NB4 (cell line): ENCODE results near the gene MCRIP1.

Experiments used
- DNase-seq: peaks from one replicate; pipeline ENCODE4 v3.0.0; 2010; ENCODE audit warnings: low read depth
- H3K4me3 ChIP-seq: one replicate; pipeline ENCODE4 v1.5.1; 2011; ENCODE audit warnings: mild to moderate bottlenecking, low read depth, low read length, moderate library complexity
- CTCF ChIP-seq: IDR thresholded peaks from one replicate; pipeline ENCODE4 v1.5.1; 2012; ENCODE audit warnings: low read depth, low read length
- MAX ChIP-seq: IDR thresholded peaks from 2 replicates; pipeline ENCODE4 v1.6.1; 2011; ENCODE audit warnings: low read depth, low read length
- MYC ChIP-seq: IDR thresholded peaks from 2 replicates; pipeline ENCODE4 v1.6.1; 2011; ENCODE audit warnings: low read depth, low read length
- POLR2A ChIP-seq: IDR thresholded peaks from 2 replicates; pipeline ENCODE4 v1.6.1; 2011; ENCODE audit warnings: mild to moderate bottlenecking; ENCODE audit not compliant: insufficient read length; ENCODE audit errors: extremely low read depth

The MCRIP1 gene

GRCh38 chr17:81813861-81814683 lies 19.0 kb downstream of the MCRIP1 start:
- DNase-seq, result no peak
- TF ChIP-seq MYC, result no peak
- TF ChIP-seq MAX, result no peak
- TF ChIP-seq CTCF, result no peak
- TF ChIP-seq POLR2A, result no peak
- no peak overlapping the region for H3K4me3 ChIP-seq

GRCh38 chr17:81813371-81813684 lies 19.8 kb downstream of the MCRIP1 start:
- H3K4me3 ChIP-seq, result no peak overlapping the region
- no peak for DNase-seq
- no peak for TF ChIP-seq MYC
- TF ChIP-seq POLR2A, result no peak
- TF ChIP-seq CTCF, result no peak
- TF ChIP-seq MAX, result no peak

GRCh38 chr17:81812571-81813370 lies 20.3 kb downstream of the MCRIP1 start:
- DNase-seq, result no peak
- no peak overlapping the region for H3K4me3 ChIP-seq
- TF ChIP-seq MYC (no peak), MAX (no peak), CTCF (no peak), POLR2A (no peak)

- H3K4me3 ChIP-seq, result no peak overlapping the region
- no peak for TF ChIP-seq CTCF
- no peak for TF ChIP-seq POLR2A
- TF ChIP-seq MAX, result no peak
- no peak for TF ChIP-seq MYC
- DNase-seq, result no peak
Measured at GRCh38 chr17:81811705-81812570, 21.2 kb downstream of the MCRIP1 start.

- TF ChIP-seq MYC (no peak), POLR2A (no peak)
- H3K4me3 ChIP-seq, result no peak overlapping the region
- DNase-seq, result no peak
Measured at GRCh38 chr17:81810892-81811704, 22.0 kb downstream of the MCRIP1 start.
